M059J (cell line): ENCODE measurements around the gene EMC1. TPM values are rescaled to one million over a fixed set of nuclear protein-coding genes. Genes with fewer than 3 reads are reported as not detected.
A peak's percentile ranks its signal among the peaks of the same experiment; 100 is the strongest.
"Not testable (repeated sequence)": the region's sequence is repeated elsewhere in the genome, so short reads cannot be mapped to it uniquely, and the experiment has no call there.

Source experiments
- DNase-seq: peaks from one replicate; pipeline ENCODE4 v3.0.0-alpha.2; 2012; ENCODE audit warnings: low read depth
- total RNA-seq: library from RNA; depleted of rRNA; stranded (reverse); fragments of >200 nt; shearing (Covaris generic); gene quantifications from 2 replicates; pipeline ENCODE4 v1.2.3, GENCODE V29; 2014; rRNA removed

EMC1 gene
- total RNA-seq: 118 and 120 TPM in 2 replicates

GRCh38 chr1:19251305-19252196 lies at the start of gene EMC1, which contains the start of gene MRTO4:
Gene EMC1, minus strand, starts transcription at chr1:19251524. Its CDS starts 15 bp downstream, at chr1:19251509.
Gene MRTO4, plus strand, starts transcription at chr1:19251805. Its CDS starts 31 bp downstream, at chr1:19251836.
- DNase-seq: peak; percentile 84

- DNase-seq: no peak
These were observed 48.9 kb upstream of the EMC1 start for GRCh38 chr1:19300211-19300610.

GRCh38 chr1:19294638-19295037 lies 43.3 kb upstream of the EMC1 start:
- no peak for DNase-seq

- DNase-seq: no peak
These were observed 37.9 kb upstream of the EMC1 start for GRCh38 chr1:19289244-19289643.

GRCh38 chr1:19288324-19289241 lies 37.3 kb upstream of the EMC1 start, which contains the start of gene AKR7A3:
Gene AKR7A3, minus strand, starts transcription at chr1:19288770. Its CDS starts 61 bp downstream, at chr1:19288709.
- DNase-seq: not testable (repeated sequence)

GRCh38 chr1:19287436-19288185 lies 36.3 kb upstream of the EMC1 start:
- DNase-seq: no peak

GRCh38 chr1:19285807-19286206 lies 34.5 kb upstream of the EMC1 start:
- not testable (repeated sequence) for DNase-seq

GRCh38 chr1:19285366-19285765 lies 34.0 kb upstream of the EMC1 start:
- DNase-seq: not testable (repeated sequence)

- DNase-seq: no peak
These were observed 33.6 kb upstream of the EMC1 start for GRCh38 chr1:19284881-19285280.

- DNase-seq: no peak
These were observed 32.6 kb upstream of the EMC1 start for GRCh38 chr1:19283891-19284290.

- DNase-seq: no peak
These were observed 23.3 kb upstream of the EMC1 start for GRCh38 chr1:19274636-19275035.

- not testable (repeated sequence) for DNase-seq
These were observed 22.7 kb upstream of the EMC1 start for GRCh38 chr1:19273844-19274531.

- no peak for DNase-seq
These were observed 22.0 kb upstream of the EMC1 start for GRCh38 chr1:19273106-19273843.

- DNase-seq: no peak
These were observed 20.7 kb upstream of the EMC1 start for GRCh38 chr1:19272064-19272463.

GRCh38 chr1:19270343-19270730 lies 19.0 kb upstream of the EMC1 start:
- not testable (repeated sequence) for DNase-seq

- DNase-seq: not testable (repeated sequence)
These were observed 18.4 kb upstream of the EMC1 start for GRCh38 chr1:19269427-19270342.

- no peak for DNase-seq
These were observed 17.1 kb upstream of the EMC1 start for GRCh38 chr1:19268445-19268844.

GRCh38 chr1:19262744-19263143 lies 11.4 kb upstream of the EMC1 start:
- DNase-seq: no peak

- DNase-seq: no peak
These were observed 10.7 kb upstream of the EMC1 start for GRCh38 chr1:19262047-19262446.
